SH-SY5Y (cell line): ENCODE results near the gene LETM1.

Experiments used
- GATA2 ChIP-seq: IDR thresholded peaks from 2 replicates; pipeline ENCODE4 v1.6.1; 2011; ENCODE audit warnings: mild to moderate bottlenecking, low read depth, low read length
- GATA3 ChIP-seq: IDR thresholded peaks from 2 replicates; pipeline ENCODE4 v1.6.1; 2011; ENCODE audit warnings: low read depth, mild to moderate bottlenecking, low read length, moderate library complexity

Gene LETM1

DNA sequence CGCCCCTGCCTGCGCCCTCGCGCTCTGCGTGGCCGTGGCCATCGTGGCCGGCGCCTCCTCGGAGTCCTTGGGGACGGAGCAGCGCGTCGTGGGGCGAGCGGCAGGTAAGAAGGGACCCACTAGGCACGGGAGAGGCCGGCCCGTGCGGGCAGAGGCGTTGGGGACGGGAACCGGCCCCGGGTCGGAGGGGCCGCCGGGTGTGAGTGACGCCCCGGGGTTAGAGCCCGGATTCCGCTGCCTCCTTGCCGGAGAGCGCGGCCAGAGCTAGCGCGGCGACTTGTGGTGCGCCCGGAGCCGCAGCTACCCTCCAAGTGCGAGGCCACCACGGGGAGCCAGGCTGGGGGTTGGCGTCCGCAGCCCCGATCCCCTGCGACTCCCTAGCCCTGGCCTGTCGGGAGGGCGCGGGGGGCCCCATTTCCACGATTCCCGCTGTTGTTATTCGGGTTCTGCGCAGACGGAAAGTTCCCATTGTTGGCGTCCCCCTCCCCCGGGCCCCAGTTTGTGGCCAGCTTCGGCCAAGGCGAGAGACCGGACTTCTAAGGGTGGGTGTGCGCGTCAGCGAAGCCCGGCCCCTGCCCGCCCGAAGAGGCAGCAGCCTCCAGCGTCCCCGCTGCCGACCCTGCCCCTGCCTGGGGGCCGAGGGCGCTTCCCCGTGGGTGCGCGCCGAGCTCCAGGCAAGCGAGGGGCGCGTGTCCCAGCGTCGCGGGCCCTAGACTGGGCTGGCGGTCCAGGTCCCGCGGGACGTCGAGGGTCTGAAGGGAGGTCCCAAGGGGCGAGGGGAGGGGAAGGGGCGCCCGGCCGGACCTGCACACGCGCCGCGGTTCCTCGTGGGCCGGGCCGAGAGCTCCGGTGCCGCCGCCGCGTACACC, 61.8 kb downstream of the LETM1 start:
- TF ChIP-seq GATA2 (no peak), GATA3 (no peak)

DNA sequence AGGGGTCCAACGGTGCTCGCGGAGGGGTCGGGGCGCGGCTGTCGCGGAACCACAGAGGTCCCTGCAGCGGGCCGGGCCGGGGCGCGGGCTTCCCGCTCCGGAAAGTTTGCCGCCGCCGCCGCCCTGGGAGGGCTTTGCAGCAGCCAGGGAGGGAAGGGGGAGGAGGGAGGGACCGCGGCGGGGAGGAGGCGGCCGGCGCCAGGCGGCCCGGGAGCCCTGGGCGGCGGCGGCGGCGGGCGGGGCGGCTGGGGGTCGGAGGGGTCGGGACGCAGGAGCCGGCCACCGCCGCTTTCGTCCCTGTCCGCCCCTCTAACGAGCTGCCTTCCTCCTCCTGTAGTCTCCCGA, 62.5 kb downstream of the LETM1 start:
- TF ChIP-seq GATA3: no peak
- no peak for TF ChIP-seq GATA2

DNA sequence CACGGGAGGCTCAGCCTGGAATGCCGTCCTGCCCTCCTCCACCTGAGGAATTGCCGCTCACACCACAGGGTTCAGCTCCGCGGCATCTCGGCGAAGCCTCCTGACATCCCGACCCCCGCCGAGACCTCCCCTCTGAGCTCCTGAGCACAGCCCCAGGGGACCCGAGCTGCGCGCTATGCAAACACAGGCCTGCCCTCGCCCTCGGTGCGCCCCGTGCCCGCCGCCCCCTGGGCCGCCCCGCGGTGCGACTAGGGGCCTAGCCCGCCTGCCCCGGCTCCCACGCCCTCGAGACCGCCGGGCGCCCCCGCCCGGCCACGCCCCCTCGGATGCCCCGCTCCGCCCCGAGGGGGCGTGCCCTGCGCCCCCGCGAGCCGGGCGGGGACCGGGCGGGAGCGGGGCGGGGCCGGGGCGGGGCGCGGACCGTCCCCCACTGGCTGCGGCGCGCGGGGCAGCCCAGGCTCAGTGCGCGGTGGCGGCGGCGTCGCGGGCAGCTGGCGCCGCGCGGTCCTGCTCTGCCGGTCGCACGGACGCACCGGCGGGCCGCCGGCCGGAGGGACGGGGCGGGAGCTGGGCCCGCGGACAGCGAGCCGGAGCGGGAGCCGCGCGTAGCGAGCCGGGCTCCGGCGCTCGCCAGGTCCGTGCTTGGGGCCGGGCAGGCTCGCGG, 63.0 kb downstream of the LETM1 start, which contains the start of gene FGFR3:
Gene FGFR3, plus strand, starts transcription at position 462 of the 664 bp plus-strand sequence. CDS start 642 bp downstream, outside the sequence.
- TF ChIP-seq GATA3 (no peak), GATA2 (no peak)

DNA sequence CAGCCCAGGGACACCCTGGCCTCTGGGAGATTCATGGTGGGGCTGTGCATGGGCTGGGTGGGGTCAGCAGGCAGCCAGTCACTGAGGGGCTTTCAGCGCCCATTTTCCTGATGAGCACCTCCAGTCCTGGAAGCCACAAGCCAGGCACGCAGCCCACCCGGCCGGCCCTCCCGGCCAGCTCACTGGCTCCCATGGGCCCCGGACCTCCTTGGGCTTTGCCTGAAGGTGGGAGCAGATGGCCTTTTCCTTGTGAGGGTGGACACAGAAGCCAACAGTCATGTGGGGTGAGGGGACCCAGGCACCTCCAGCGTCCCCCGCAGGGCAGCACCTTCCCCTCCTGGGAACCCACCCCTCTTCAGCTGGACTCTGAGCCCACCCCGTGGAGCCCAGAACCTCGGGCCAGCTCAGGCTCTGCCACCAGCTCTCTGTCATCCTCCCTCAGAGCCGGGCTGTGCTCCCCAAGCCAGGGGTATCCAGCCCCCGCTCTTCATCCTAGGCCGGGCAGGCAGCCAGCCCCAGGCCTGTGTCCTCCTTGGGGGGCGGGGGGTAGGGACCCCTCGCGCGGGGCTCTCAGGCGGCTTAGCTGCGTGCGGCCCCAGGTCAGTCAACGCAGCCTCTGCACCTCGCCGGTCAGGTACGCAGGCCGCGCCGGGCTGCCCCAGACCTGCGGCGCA, 63.7 kb downstream of the LETM1 start:
- TF ChIP-seq GATA2: no peak
- TF ChIP-seq GATA3: no peak

DNA sequence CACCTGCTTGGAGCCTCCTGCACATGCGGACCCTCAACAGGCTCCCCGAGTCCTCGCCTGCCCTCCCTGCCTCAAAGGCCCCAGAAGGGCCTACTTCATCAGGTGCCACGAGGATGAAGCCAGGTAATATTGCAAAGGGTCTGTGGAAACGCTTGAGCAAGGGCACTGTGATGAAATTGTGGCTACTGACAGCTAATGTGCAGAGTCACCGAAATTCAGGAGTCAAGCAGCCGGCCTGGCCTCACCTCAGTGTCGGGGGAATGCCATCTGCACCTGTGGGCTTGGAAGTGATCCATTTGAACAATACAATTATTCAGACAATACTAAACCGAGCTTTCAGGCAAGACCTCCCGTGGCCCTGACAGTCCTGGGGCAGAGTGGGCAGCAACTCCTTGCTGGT, 66.0 kb downstream of the LETM1 start:
- TF ChIP-seq GATA2 (no peak), GATA3 (no peak)

DNA sequence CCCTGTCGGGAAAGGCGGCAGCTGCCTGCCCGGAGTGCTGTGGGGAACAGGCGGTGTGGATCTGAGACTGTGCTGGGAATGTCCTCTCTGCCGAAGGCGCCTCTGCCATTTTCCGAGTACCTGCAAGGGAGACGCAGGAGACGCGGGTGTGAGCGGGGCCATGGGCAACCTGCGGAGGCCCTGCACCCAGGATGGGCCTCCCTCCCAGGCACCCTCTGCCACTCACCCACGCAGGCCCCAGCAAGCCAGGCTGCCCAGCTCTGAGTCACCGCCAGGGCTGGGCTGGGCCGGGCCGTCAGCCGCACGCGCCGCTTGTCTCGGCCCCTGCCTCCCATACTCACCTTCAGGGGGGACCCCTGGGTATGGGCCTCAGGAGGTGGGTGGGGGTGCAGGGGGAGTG, 66.4 kb downstream of the LETM1 start:
- TF ChIP-seq GATA2: no peak

DNA sequence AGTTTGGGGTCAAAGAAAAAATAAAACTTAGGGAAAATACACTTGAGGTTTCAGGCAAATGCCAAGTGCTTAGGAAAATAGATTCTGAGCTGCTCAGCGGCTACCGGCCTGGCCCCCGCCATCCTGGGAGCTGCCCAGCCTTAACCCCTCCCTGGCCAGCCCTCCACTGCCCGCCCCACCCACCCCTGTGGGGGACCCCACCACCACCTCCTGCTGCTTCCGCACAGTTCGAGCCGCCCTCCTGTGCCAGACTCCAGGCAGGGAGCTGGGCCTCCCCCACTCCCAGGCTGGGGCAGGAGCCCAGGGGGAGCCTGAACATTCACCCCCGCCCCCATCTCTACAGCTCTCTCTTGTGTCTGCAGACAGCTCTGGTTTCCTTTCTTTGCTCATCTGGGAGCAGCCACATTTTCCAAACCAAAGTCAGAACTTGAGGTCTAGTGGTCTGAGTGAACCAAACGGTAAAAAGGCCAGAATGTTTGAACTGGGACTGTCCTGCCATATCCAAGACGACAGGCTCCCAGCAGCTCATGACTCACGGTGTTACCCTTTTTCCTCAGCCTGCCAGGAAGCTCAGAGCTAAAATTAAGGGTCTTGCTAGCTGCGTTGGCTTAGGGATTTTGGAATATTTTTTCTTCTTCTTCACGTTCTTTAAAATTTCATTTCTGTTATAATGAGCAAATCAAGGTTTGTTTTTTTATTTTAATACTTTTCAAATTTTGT, 67.5 kb downstream of the LETM1 start:
- no peak for TF ChIP-seq GATA2
- TF ChIP-seq GATA3: no peak

DNA sequence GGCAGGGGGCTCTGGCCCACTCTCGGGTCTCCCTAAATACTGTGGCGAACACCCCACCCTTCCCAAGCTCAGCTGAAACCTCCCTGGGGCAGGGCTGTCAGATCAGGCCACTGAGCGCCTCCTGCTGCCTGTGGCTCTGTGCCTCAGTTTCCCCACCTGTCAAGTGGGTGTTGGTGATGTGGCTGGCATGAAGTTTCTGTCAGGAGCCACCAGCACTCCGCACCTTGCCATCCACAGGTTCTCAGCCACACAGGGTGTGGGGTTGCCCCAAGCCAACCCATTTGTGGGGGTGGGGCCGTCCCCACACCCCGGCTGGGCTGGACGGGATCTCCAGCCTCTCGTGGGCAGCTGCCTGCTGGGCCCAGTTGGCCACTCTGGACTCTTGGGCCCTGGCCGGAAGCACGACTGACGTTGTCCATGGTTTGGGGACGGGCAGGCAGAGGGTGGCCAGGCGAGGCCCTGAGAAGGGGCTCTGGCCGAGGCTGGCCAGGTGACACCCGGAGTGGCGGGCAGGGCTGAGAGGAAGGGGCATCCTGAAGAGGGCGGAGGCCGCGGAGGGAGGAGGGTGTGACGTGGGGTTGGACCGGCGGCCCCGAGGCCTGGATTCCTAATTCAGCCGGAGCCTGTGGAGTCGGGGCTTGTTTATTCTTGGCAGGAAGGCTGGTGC, 68.4 kb downstream of the LETM1 start:
- no peak for TF ChIP-seq GATA3
- TF ChIP-seq GATA2: no peak

DNA sequence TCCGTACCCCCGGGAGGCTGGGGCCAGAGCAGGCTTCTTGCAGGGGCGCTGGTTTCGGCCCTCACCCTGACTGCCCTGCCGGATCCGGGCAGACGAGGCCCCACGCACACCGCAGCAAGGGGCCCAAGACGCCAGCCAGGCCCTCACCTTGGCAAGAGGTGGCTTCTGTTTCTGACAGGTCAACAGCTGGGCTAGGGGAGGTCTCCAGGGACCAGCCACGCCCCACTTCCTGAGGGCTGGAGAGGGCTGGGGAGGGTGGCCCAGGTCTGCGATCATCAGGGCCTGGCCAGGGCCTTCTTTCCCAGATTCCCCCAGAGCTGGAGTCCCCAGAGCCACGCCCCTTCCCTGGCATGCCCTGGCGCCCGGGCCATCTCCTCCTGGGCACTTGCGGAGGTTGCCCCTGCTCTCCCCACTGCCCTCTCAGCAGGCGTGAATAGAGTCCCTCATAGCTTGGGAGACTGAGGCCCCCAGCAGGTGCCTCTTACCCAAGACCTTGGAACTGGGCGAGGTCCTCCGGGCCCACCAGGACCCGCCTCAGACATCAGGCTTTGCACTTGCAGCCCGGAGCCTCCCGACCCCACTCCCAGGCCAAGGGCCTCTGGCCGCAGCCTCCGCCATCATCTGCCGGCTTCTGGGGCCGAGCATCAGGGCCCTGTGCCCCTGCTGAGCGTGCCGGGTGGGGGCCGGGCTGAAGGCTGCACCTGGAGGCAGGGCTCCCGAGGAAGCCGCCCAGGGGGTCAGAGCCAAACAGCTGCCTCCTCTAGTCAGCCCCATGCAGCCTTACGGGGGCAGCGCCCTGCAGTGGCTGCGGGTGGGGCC, 69.2 kb downstream of the LETM1 start:
- TF ChIP-seq GATA2 (no peak), GATA3 (no peak)

DNA sequence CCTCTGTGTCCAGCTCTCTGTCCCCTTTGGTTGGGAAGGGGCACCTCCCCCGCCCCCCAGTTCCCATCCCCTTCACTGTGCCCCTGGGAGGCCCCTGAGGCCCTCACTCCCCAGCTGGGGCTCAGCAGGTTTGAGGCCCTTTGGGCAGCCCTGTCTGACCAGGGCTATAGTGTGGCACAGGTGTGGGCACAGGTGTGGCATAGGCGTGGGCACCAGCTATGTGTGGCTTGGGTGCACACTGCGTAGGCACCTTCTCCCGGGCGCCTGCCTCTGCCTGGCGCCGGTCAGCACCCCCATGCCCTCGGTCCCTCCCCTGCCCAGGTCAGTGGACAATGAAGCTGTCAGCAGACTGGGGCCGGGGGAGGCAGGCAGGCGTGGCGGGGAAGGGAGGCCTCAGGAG, 70.4 kb downstream of the LETM1 start:
- no peak for TF ChIP-seq GATA3
- no peak for TF ChIP-seq GATA2

DNA sequence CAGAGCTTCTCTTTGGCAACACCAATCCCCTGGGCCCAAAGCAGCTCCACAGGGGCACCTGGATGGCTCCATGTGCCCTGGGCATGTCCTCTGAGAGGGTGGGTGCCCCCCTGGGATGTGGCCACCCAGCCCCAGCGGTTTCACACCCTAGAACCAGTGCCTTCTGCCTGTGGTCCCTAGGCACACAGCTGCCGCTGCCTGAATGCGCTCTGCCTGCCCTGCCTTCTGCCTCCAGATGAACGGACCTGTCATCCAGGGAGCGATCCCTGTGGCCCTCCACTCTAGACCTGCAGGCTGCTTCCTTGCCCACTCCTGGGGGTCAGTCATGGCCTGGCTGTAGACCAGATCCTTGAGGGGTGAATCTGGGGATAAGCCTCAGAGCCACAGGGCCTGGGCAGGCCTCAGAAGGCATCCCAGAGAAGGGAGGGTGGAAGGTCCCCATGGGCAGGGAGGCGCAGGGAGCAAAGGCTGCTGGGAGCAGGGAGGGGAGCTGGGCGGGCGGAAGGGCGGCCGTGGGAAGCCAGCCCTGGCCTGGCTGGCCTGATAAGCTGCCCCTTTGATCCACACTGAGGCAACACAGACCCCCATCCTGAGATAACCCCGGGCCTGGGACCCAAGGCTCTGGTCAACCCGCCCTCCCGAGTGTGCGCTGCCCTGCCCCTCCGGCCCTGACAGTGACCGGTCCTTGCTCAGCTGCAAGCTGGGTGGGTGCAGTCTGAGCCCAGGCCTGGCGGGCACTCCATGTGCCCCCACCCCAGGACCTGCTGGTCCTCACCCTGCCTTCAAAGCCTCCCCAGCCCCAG, 71.0 kb downstream of the LETM1 start:
- TF ChIP-seq GATA3 (no peak), GATA2 (no peak)

DNA sequence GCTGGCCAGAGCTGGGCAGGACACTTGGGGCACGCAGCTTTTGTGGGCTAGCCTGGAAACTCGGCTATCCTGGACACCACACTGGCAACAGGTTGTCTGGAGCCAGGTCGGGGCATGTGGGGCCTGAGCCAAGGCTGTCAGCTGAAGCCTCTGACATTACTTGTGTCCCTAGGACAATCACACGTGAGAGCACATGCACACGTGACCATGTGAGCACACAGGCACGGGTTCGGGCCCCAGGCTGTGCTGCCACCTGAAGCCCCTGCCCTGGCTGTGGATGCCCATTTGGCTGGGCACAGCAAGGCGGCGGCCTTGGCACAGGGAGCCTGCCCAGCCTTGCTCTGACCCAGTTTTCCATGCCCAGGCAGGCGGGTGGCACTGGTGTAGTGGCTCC, 71.6 kb downstream of the LETM1 start:
- TF ChIP-seq GATA2 (no peak), GATA3 (no peak)
